Sciatic nerve (tissue), 2 donors: Measurements from ENCODE around the gene PKD1L1. TPM values are rescaled to one million over a fixed set of nuclear protein-coding genes. Genes with fewer than 3 reads are reported as not detected.
"Not testable (repeated sequence)": the region's sequence is repeated elsewhere in the genome, so short reads cannot be mapped to it uniquely, and the experiment has no call there.

Experiments used
- ATAC-seq: fragments of 200-7000 bp; cut with Tn5 transposase; one replicate; pipeline ENCODE4 v1.9.1; 2020; ENCODE audit warnings: mild to moderate bottlenecking, moderate library complexity
- DNase-seq: peaks from one replicate; pipeline ENCODE4 v3.0.0-alpha.2; 2020; ENCODE audit warnings: low spot score
- intact Hi-C: fragments of 100-400 bp; cut with DNase I; formaldehyde crosslinking; loops from one replicate; pipeline ENCODE4 v1.14.2; 2022
- total RNA-seq: library from RNA; stranded (reverse); fragmentation: NEBNext Ultra II Directional; extraction: Animal tissue kit (Norgen Biotek cat#: 25700); gene quantifications from one replicate; pipeline ENCODE4 v1.2.1, GENCODE V29; 2021
- donor health status: DM: no; HTN: no; CAD: no.
- donor health status: DM: no; HTN: no; CAD: no.

PKD1L1 gene
- total RNA-seq, 1 donor from 2014 or later: 1.5 TPM

GRCh38 chr7:47965456-47965855 lies 17.2 kb upstream of the PKD1L1 start:
- no peak for DNase-seq
- intact Hi-C loops: no loop called here
- ATAC-seq: no peak

GRCh38 chr7:47962262-47962661 lies 14.0 kb upstream of the PKD1L1 start:
- DNase-seq: no peak
- intact Hi-C loops: no loop called here
- ATAC-seq: no peak

- intact Hi-C loops: no loop called here
- ATAC-seq (no peak), DNase-seq (no peak)
Measured at GRCh38 chr7:47957156-47957555, 8.9 kb upstream of the PKD1L1 start.

- DNase-seq (no peak), ATAC-seq (no peak)
- intact Hi-C loops: no loop called here
Measured at GRCh38 chr7:47956220-47956619, 8.0 kb upstream of the PKD1L1 start.

GRCh38 chr7:47954231-47954911 lies 6.1 kb upstream of the PKD1L1 start:
- ATAC-seq (no peak), DNase-seq (no peak)
- intact Hi-C loops: no loop called here

GRCh38 chr7:47953822-47954221 lies 5.6 kb upstream of the PKD1L1 start:
- intact Hi-C loops: no loop called here
- ATAC-seq: no peak
- DNase-seq: no peak

GRCh38 chr7:47952224-47952623 lies 4.0 kb upstream of the PKD1L1 start:
- intact Hi-C loops: no loop called here
- ATAC-seq: no peak
- no peak for DNase-seq

- intact Hi-C loops: no loop called here
- ATAC-seq (no peak), DNase-seq (no peak)
Measured at GRCh38 chr7:47951374-47951773, 3.1 kb upstream of the PKD1L1 start.

GRCh38 chr7:47950714-47951113 lies 2.4 kb upstream of the PKD1L1 start:
- DNase-seq (no peak), ATAC-seq (peak; percentile 59)
- intact Hi-C loops: no loop called here

GRCh38 chr7:47949703-47950102 lies 1.4 kb upstream of the PKD1L1 start:
- DNase-seq (no peak), ATAC-seq (no peak)
- intact Hi-C loops: loop anchor here (10.0 kb wide), 1 partner anchor 155 kb away; no protein-coding TSS in a partner anchor

- intact Hi-C loops: loop anchor here (10.0 kb wide), 1 partner anchor 157 kb away; no protein-coding TSS in a partner anchor
- ATAC-seq (no peak), DNase-seq (no peak)
Measured at GRCh38 chr7:47947355-47947749, 914 bp downstream of the PKD1L1 start.

- intact Hi-C loops: loop anchor here (10.0 kb wide), 1 partner anchor 158 kb away; no protein-coding TSS in a partner anchor
- DNase-seq: no peak
- no peak for ATAC-seq
Measured at GRCh38 chr7:47946581-47947354, 1.5 kb downstream of the PKD1L1 start.

GRCh38 chr7:47945261-47946015 lies 2.8 kb downstream of the PKD1L1 start:
- ATAC-seq (peak; percentile 71), DNase-seq (peak; percentile 91)
- intact Hi-C loops: loop anchor here (10.0 kb wide), 1 partner anchor 159 kb away; no protein-coding TSS in a partner anchor

GRCh38 chr7:47944536-47945260 lies 3.6 kb downstream of the PKD1L1 start:
- DNase-seq (no peak), ATAC-seq (no peak)
- intact Hi-C loops: loop anchor here (10.0 kb wide), 1 partner anchor 160 kb away; no protein-coding TSS in a partner anchor

- no peak for DNase-seq
- intact Hi-C loops: loop anchor here (10.0 kb wide), 1 partner anchor 161 kb away; no protein-coding TSS in a partner anchor
- no peak for ATAC-seq
Measured at GRCh38 chr7:47943676-47944474, 4.4 kb downstream of the PKD1L1 start.

GRCh38 chr7:47942651-47943050 lies 5.6 kb downstream of the PKD1L1 start:
- intact Hi-C loops: loop anchor here (10.0 kb wide), 1 partner anchor 162 kb away; no protein-coding TSS in a partner anchor
- DNase-seq, ATAC-seq: not testable (repeated sequence)

GRCh38 chr7:47942132-47942531 lies 6.1 kb downstream of the PKD1L1 start:
- no peak for DNase-seq
- no peak for ATAC-seq
- intact Hi-C loops: loop anchor here (10.0 kb wide), 1 partner anchor 163 kb away; no protein-coding TSS in a partner anchor
